Measurements from ENCODE around the gene THSD4.

THSD4 gene

GRCh38 chr15:71804695-71805470, 689.6 kb downstream of the THSD4 start:
- Histone ChIP-seq H3K27ac (no peak overlapping the region), H3K4me3 (no peak overlapping the region)
- no peak for TF ChIP-seq CTCF (IDR thresholded peaks at IDR 0.05)
- no peak for DNase-seq (ENCODE audit: low spot score)

GRCh38 chr15:71806452-71806931, 691.2 kb downstream of the THSD4 start:
- TF ChIP-seq CTCF (IDR thresholded peaks at IDR 0.05) = no peak
- no peak overlapping the region for H3K4me3 ChIP-seq
- no peak for DNase-seq (ENCODE audit: low spot score)
- no peak overlapping the region for H3K27ac ChIP-seq

- Histone ChIP-seq H3K4me3 (no peak overlapping the region), H3K27ac (no peak overlapping the region)
- no peak for DNase-seq (ENCODE audit: low spot score)
- no peak for TF ChIP-seq CTCF (IDR thresholded peaks at IDR 0.05)
Observed at GRCh38 chr15:71807125-71807629, 691.9 kb downstream of the THSD4 start.

GRCh38 chr15:71807691-71808091, 692.4 kb downstream of the THSD4 start:
- no peak overlapping the region for H3K4me3 ChIP-seq
- TF ChIP-seq CTCF (IDR thresholded peaks at IDR 0.05) = no peak
- no peak overlapping the region for H3K27ac ChIP-seq
- DNase-seq (ENCODE audit: low spot score) = no peak

- DNase-seq (ENCODE audit: low spot score) = no peak
- TF ChIP-seq CTCF (IDR thresholded peaks at IDR 0.05) = no peak
- Histone ChIP-seq H3K4me3 (no peak overlapping the region), H3K27ac (no peak overlapping the region)
Observed at GRCh38 chr15:71808311-71809020, 693.2 kb downstream of the THSD4 start.

GRCh38 chr15:71809346-71809745, 694.1 kb downstream of the THSD4 start:
- TF ChIP-seq CTCF (IDR thresholded peaks at IDR 0.05) = no peak
- H3K4me3 ChIP-seq = no peak overlapping the region

More at GRCh38 chr15:71809346-71809745, 694.1 kb downstream of the THSD4 start:
- H3K27ac ChIP-seq = no peak overlapping the region
- DNase-seq (ENCODE audit: low spot score) = no peak
